Measurements from ENCODE around the gene SLC9A9.

- TF ChIP-seq CTCF (IDR thresholded peaks at IDR 0.05 in 2 of 3, conservative IDR thresholded peaks at IDR 0.05 in 1 of 3; ENCODE audit: control insufficient read depth in 2 of 3, extremely low read depth in 1 of 3, insufficient read depth in 1 of 3, low read depth in 3 of 3, low read length in 3 of 3) (no peak), MTA2 (IDR thresholded peaks at IDR 0.05; ENCODE audit: low read depth) (no peak), ATF2 (IDR thresholded peaks at IDR 0.05; ENCODE audit: low read length) (no peak)
Observed at GRCh38 chr3:143633816-143634215, 214.5 kb downstream of the SLC9A9 start.
